GDM1 (cell line): ENCODE measurements around the gene DBET.
"Not testable (repeated sequence)": the region's sequence is repeated elsewhere in the genome, so short reads cannot be mapped to it uniquely, and the experiment has no call there.

Experiments
- DNase-seq: peaks from one replicate; lab custom pipeline; 2025; lab: John Stamatoyannopoulos, UW

DBET gene

DNA sequence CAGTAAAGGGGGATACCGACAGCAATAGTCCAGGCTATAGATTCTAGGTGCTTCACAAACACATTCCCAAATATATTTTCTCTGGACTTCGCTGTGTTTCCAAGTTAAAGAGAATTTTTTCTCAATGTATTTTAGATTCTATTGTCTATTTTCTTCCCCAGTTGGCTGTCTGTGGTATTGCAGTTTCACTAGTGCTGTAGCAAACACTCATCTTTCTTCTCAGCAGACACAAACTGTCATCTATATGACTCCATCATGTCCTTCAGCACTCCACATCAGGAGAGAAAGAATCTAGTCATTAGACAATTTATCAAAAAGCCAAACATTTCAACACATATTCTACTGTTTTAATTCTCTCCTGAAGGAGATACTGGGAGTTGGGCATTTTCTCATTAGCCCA, at the start of gene DBET:
Gene DBET, plus strand, starts transcription at position 161 of the 400 bp plus-strand sequence.
- not testable (repeated sequence) for DNase-seq

DNA sequence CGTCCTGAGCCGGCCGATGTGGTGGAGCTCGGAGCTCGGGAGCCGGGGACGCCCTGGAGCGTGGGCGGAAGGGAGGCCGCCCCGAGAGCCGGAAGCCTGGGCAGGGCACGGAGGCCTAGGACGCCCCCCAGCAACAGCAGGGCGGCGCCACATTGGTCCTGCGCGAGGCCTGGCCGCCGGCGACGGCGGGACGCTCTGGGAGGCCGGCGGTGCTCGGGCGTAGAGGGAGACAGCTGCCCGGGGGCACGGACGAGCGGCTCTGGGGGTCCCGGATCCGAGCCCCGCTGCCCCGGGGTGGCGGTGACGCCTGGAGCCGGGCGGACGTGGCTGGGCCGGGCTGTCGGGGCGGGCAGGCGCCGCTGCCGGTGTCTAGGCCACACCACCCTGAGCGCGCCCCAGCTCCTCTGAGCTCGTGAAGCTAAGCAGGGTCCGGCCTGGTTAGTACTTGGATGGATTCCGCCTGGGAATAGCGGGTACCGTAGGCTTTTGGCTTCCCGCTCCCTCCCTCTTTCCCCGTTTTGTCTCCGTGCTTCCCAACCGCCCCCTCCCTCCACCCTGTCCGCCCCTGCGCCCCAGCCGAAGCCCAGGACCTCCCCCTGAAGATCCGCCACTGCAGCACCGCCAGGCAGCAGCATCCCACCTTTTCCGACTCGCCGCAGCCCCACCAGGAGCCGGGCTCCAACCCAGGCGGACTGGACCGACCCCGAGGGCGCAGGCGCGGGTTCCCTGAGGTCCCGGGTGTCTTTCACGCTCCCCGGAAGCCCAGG, 49.3 kb upstream of the DBET start:
- DNase-seq = no peak

DNA sequence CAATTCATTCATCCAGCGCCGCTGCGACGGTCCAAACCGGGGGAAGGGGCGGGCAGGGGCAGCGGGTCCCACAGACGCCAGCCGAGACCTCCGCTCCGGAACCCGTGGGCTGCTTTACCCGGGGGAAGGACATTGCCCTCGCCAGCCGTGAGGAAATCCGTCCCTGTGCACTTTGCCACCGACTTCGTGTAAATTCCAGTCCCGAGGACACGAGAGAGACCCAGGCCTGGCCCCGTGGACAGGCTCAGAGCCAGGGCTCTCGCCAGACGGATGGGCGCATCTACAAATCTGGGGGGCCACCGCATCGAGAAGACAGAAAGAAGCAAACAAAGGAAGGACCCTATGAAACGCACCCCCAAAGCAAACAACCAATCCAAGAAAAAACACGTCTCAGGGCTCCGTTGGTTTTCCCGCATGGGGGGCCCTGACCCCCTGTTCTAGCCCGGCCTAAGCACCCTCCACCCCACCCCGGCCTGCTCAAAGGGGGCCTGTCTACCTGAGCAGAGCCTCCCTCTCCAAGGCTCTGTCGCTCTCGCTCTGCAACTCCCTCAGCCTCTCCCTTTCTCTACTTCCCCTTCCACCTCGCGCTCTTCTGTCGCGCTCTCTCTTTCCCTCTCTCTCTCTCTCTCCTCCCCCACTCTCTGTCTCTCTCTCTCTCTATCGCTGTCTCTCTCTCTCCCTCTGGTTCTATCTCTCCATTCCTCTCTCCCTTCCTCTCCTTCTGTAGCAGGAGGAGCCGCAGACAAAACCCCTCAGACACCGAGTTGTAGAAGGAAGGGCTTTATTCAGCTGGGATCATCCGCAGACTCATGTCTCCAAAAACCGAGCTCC, 48.5 kb upstream of the DBET start:
- no peak for DNase-seq

DNA sequence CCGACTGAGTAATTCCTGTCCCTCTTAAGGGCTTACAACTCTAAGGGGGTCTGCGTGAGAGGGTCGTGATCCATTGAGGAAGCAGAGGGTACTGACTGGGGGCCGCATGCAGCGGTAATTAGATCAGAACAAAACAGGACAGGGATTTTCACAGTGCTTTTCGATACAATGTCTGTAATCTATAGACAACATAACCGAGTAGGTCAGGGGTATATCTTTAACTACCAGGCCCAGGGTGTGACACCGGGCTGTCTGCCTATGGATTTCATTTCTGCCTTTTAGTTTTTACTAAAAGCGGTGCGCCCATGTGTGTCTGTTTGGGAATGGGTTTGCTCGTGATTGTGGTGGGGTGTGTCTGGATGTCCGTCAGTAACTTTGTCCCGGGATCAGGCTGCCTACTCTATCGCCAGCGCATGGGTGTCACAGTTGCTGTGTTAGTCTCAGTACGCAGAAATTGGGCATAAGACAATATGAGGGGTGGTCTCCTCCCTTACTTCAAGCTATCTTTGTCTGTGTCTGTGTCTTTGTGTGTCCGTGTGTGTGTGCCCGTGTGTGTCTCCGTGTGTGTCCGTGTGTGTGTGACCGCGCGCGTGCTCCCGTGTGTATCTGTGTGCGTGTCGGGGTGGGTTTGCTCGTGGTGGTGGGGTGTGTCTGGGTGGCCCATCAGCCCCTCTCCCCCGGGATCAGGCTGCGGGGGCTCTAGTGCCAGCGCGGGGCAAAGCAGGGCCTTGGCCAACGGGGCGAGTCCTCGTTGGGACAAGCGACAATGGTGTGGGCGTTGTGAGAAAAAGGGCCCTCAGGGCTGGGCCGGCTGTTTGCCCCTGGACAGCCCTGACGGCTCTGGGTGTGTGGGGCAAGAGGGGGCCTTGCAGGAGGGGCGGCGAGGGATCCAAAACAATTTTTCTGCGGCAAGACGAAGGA, 47.7 kb upstream of the DBET start:
- no peak for DNase-seq

DNA sequence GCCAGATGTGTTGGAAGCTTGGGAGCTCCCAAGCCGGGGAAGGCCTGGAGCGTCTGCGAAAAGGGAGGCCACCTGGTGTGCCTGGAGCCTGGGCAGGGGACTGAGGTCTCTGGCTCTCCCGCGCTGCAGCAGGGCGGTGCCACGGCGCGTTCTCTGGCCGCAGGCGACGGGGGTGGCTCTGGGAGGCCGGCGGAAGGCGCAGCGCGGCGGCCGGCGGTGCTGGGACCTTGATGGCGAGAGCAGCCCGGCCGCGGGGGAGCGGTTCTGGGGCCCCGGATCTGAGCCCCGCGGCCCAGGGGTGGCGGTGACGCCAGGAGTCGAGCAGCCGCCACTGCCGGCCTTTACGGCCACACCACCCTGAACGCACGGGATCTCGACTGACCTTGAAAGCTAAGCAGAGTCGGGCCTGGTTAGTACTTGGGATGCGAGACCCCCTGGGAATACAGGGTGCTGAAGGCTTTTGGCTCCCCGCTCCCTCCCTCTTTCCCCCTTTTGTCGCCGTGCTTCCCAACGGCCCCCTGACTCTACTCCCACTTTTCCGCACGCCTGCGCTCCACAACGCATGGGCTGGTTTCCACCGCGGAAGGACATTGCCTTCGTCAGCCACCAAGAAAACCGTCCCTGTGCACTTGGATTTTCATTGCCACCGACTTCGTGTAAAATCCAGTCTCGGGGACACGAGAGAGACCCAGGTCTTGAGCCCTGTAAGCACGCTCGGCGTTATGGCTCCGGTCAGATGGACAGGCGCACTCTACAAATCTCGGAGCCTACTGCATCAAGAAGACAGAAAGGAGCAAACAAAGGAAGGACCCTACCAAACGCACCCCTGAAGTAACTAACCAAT, 46.7 kb upstream of the DBET start:
- DNase-seq = no peak

DNA sequence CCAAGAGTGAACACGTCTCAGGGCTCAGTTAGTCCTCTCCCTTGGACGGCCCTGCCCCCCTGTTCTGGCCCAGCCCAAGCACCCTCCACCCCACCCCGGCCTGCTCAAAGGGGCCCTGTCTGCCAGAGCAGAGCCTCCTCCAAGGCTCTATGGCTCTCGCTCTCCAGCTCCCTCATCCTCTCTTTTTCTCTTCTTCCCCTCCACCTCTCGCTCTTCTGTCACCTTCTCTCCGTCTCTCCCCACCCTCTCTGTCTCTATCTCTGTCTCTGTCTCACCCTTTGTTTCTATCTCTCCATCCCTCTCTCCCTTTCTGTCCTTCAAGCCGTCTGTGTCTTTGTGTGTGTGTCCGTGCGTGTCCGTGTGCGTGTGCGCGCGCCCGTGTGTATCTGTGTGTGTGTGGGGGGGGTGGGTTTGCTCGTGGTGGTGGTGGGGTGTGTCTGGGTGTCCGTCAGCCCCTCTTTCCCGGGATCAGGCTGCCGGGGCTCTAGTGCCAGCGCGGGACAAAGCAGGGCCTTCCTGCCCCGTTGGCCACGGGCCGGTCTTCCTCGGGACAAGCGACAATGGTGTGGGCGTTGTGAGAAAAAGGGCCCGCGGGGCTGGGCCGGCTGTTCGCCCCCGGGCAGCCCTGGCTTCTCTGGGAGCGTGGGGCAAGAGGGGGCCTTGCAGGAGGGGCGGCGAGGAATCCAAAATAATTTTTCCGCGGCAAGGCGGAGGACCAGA, 45.9 kb upstream of the DBET start:
- DNase-seq = no peak

DNA sequence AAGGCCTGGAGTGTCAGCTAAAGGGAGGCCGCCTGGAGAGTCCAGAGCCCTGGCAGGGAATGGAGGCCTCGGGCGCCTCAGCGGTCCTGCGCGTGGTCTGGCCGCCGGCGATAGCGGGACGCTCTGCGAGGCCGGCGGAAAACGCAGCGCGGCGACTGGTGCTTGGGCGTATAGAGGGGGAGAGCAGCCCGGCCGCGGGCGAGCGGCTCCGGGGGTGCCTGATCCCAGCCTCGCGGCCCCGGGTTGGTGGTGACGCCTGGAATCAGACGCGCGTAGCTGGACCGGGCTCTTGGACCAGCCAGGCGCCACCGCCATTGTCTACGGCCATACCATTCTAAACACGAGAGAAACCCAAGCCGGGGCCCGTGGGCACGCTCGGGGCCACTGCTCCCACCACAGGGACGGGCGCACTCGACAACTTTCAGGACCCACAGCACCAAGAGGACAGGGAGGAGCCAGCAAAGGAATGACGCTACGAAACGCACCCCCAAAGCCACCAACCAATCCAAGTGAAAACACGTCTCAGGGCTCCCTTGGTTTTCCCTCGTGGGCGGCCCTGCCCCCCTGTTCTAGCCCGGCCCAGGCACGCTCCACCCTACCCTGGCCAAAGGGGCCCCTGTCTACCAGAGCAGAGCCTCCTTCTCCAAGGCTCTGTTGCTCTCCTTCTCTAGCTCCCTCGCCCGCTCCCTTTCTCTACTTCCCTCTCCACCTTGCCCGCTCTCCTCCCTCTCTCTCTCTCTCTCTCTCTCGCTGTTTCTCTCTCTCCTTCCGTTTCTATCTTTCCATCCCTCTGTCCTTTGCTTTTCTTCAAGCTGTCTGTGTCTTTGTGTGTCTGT, 45.1 kb upstream of the DBET start:
- DNase-seq = no peak

DNA sequence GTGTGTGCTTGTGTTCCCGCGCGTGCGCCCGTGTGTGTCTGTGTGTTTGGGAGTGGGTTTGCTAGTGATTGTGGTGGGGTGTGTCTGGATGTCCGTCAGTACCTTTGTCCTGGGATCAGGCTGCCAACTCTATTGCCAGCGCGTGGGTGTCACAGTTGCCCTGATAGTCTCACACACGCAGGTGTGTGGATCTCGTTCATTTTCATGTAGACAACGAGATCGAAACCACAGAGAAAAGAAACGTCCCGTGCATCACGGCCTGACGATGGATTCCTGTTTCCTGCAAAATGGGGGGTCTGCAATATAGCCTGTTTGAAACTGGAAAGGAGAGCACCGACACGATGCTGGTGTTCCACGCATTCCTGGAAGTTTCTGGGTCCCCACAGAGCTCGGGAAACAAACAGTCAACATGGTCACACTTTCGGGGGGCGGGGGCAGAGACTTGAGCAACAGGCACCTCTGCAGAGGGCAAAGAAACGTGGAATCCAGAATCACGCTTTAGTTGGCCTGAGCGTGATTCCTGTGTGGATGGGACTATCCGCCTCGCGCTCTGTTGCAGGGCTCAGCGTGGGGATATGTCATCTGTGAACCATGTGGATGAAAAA, 44.3 kb upstream of the DBET start:
- not testable (repeated sequence) for DNase-seq

DNA sequence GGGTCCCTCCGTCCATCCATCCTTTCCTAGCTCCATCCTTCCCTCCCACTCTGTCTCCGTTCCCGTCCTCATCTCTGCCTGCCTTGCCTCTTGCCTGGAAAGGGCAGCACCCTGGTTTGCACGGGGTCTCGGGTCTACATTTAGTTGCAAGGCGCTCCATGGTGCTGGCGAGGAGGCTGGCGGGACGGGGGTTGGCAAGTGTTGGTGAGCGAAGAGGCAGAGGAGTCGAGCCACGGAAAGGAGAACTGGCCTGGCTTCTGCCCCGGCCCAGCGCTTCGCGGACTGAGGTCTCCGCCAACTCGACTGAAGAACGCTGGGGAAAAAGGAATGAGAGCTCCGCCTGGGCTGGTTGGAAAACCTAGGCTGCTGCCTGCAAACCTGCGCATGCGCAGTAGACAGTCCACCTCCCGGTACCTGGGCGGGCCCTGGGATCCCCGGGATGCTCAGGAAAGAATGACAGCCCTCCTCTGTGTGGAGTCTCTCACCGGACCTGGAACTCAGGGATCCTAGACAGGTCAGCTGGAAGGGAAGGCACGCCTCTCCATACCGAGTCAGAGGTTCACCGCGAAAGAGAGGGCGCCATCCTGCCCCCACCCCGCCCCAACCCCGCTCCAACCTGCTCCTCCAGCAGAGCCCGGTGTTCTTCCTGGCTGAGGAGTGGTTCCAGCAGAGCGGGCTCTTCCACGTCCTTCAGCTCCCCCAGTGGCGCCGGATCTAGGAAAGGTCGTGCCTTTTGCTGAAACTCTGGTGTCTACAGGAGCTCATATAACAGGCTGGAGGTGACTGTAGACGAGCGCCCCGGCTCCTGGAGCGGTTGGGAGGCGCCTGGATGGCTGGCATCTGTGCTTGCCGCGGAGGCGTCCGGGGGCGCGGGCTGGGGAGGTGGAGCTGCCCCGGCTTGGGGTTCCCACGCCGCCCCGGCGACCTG, 43.2 kb upstream of the DBET start:
- DNase-seq = no peak

DNA sequence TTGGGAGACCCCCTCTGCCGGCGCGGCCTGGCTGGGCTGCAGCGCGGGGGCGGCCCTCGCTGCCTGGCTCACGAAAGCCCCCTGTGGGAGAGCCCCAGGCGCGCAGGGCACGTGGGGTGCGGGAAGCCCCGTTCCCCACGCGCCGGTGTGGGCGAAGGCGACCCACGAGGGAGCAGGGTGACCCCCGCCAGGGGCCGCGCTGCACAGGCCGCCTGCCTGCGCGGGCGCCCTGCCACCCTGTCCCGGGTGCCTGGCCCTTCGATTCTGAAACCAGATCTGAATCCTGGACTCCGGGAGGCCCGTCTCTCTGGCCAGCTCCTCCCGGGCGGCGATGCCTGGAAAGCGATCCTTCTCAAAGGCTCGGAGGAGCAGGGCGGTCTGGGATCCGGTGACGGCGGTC, 42.3 kb upstream of the DBET start:
- DNase-seq = not testable (repeated sequence)

DNA sequence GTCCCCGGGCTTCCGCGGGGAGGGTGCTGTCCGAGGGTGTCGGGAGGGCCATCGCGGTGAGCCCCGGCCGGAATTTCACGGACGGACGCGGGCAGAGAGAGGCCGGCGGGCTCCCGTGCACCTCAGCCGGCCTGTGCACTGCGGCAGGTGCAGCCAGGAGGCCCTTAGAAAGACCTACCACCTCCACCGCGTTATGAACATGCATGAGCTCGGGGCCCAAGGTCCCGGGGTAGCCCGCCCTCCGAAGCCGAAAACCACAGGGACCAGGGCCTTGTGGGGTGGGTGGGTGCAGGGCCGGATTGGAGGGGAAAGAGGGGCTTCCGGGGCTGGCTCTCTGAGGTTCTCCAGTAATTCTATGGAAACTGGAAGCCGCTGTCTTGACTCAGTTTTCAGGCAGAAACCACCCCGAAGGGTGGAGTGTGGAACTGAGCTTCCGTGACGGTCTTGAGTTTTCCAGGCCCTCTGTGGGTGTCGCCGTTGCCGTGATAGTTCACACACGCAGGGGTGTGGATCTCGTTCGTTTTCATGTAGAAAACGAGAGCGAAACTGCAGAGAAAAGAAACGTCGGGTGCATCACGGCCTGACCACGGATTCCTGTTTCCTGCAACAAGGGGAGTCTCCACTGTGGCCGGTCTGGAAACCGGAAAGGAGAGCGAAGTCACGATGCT, 41.6 kb upstream of the DBET start:
- not testable (repeated sequence) for DNase-seq

DNA sequence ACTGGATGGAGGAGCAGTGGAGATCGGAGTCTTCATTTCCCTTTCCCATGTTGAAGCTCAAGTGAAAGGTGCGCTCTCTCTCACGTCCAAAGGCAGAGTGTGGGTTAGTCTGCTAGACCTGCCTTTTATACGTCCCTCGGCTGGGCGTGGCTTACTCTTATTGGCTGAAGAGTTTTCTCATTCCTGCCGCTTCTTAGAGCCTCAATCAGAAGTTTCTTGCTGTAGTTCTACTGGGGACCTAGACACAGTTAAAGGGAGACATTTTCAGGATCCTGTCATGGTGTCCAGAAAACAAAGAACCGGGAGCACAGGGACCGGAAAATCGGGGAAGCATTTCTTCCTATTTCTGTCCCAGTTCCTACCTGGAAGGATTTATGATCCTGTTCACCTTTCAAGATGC, 37.1 kb upstream of the DBET start, which contains the start of gene FRG2:
Gene FRG2, minus strand, starts transcription at position 101 of the 400 bp plus-strand sequence. Its CDS starts 52 bp downstream, at position 49.
- DNase-seq = not testable (repeated sequence)

DNA sequence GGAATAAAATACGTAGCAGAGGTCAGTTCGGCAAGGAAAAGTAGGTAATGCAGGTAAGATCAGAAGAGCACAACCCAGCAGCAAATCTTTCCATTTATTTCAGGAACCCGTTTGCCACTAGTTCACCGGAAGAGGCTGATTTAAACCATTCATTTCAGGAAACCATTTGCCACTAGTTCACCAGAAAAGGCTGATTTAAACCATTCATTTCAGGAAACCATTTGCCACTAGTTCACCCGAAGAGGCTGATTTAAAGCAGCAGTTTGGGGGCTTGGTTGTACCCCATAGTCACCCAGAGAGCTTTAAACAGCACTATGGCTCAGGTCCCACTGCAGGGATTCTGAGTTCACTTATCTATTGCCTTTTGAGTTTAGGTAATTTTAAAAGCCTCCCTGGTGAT, 33.0 kb upstream of the DBET start:
- DNase-seq = not testable (repeated sequence)

DNA sequence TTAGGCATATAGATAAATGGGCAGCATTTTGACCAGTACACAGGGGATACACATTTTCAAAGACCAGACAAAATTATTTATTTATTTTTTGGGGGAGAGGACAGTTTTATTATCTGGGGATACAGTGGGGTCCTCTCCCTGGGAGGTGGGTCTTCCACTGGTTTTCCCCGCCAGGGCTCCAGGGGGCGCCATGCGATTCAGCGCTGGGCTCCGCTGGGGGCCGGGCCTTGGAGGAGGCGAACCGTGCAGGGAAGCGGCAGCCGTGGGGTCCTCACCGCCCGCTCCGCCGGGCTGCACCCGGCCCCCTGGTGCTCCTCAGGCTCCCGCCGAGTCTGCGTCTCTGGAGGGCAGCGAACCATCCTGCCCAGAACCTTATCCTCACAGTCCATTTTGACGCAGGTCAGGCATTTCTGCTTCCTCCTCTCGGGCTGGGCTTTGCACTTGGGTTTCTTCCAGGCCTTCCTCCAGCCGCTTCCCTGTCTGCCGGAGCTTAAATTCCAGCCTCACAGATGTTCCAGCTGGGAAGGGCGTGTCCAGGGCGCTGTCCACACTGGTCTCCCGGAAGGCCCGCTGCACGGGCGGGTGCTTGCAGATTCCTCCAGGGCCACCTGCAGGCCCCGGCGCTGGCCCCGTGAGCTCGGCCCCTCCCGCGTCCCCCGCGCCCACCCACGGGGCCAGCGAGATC, 26.5 kb upstream of the DBET start:
- DNase-seq = not testable (repeated sequence)

DNA sequence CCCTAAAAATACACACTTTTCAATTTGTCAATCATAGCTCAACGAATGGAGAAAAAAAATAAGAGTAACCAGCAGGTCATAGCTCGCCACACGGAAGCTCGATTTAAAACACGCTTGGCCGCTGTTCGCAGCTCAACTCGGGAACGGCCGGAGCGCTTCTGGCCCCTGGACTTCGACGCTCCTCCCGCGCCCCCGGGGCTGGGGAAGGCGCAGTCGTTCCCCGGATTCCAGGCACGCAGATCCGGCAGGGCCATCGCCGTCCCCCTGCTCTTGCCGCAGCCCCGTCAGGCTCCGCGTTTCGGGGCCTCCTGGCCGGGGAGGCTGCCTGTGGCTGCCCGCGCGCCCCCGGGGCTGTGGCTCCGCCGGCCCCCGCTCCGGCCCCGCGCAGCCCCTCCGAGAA, 23.4 kb upstream of the DBET start:
- DNase-seq = not testable (repeated sequence)

DNA sequence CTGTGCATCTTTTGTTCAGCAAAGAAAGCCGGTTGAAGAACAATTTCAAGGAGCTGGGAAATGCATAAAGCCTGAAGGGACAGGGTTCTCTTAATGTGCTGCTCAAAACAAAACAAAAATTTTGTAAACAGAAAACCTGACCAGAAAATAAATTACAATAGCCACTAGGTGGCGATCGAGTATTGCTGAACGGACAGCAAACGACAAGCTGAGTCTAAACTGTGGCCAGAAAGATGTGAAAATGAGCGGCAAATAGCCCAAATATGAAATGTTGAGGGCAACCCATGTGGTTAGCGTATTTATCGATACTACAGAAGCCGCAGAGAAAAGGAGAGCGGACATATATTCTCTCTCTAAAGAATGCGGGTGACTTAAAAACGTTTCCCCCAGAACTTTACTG, 16.7 kb upstream of the DBET start:
- not testable (repeated sequence) for DNase-seq
